Right lobe of liver (tissue), 4 donors: ENCODE data around the gene SMPD4.
"Not testable (repeated sequence)": the region's sequence is repeated elsewhere in the genome, so short reads cannot be mapped to it uniquely, and the experiment has no call there.

Experiments used
- CTCF ChIP-seq, 4 donors: fragments of 200-600 bp in 3 of 4; fragments of 450-650 bp in 1 of 4; IDR thresholded peaks; one replicate each; pipeline versions ENCODE4 v1.5.1 to v1.8.0; 2016 to 2022; ENCODE audit warnings: antibody characterized with exemption in 4 of 4, mild to moderate bottlenecking in 2 of 4
- POLR2A ChIP-seq: fragments of 450-650 bp; IDR thresholded peaks from one replicate; pipeline ENCODE4 v1.6.1; 2017; ENCODE audit warnings: antibody characterized with exemption, mild to moderate bottlenecking
- donor health status: DM: no; HTN: no; CAD: no.
- donor health status: DM: no; HTN: no; CAD: no.
- donor health status: DM: no; HTN: yes; CAD: no.

- not testable (repeated sequence) for TF ChIP-seq POLR2A; CTCF (IDR thresholded peaks at IDR 0.05)
Observed at GRCh38 chr2:130196052-130196451, 14.7 kb upstream of the SMPD4 start.
